ENCODE data around the gene TTC13. TPM values are rescaled to one million over a fixed set of nuclear protein-coding genes. Genes with fewer than 3 reads are reported as not detected.

The TTC13 gene
- total RNA-seq, 1 experiment from 2014 or later: 12.3 TPM

DNA sequence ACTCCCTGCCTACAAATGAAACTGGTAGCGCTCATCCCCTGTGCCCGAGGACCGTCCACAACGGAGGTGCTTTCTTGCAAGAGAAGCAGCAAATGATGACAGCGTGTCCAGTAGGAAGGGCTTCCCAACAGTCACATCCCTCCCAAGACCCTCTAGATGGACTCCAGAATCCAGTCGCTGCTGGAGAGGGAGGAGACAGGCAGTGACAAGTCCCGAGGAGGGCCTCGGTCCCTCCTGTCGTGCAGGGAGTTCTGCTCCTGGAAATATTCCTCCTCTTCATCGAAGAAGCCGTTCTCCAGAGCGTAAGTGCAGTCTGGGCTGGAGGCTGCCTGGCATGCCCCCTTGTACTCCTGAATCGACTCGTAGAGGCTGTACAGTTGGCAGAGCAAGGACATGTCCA is 41.0 kb upstream of the TTC13 start:
- Histone ChIP-seq H3K4me1 (ENCODE audit: control insufficient read depth in 1 of 2, insufficient read depth in 2 of 2, low read length in 2 of 2) (no peaks in the 10 kb centered on the region), H3K4me2 (ENCODE audit: low read length) (no peak overlapping the region), H3K27ac (ENCODE audit: low read depth, low read length) (no peak overlapping the region), H4K20me1 (ENCODE audit: insufficient read depth) (no peaks in the 10 kb centered on the region), H3K9me2 (ENCODE audit: insufficient read depth) (no peaks in the 10 kb centered on the region), H3K36me3 (ENCODE audit: control insufficient read depth in 1 of 2, insufficient read depth in 2 of 2, low read length in 2 of 2) (no peaks in the 10 kb centered on the region), H2AFZ (ENCODE audit: low read depth, low read length, poor library complexity, severe bottlenecking) (no peak overlapping the region), H3K9me3 (ENCODE audit: control insufficient read depth in 1 of 2, insufficient read depth in 1 of 2, low read depth in 1 of 2, low read length in 2 of 2) (no peaks in the 10 kb centered on the region), H3K79me2 (ENCODE audit: insufficient read depth, low read length) (no peaks in the 10 kb centered on the region), H3K4me3 (replicated peaks in 1 of 2; ENCODE audit: low read depth in 1 of 2, low read length in 2 of 2) (no peak overlapping the region), H3K9ac (ENCODE audit: low read length) (no peak overlapping the region), H3K27me3 (ENCODE audit: insufficient read depth, low read length) (no peaks in the 10 kb centered on the region)
- POLR2A ChIA-PET: no interaction called here
- RAD21 ChIA-PET (ENCODE audit: low non-redundant PET in 1 of 2, low total read pairs in 2 of 2, uncharacterized antibody in 2 of 2, unreplicated experiment in 2 of 2): no interaction called here
- no peak for TF ChIP-seq MAX (IDR thresholded peaks at IDR 0.05)
- TF ChIP-seq POLR2AphosphoS5 (IDR thresholded peaks at IDR 0.05; ENCODE audit: low read depth, low read length): no peak
- TF ChIP-seq ZNF274 (IDR thresholded peaks at IDR 0.05; ENCODE audit: low read depth, low read length): no peak
- DNase-seq (ENCODE audit: low read depth, low spot score) (no peak), ATAC-seq (no peak)
- intact Hi-C loops (cut with micrococcal nuclease): no loop called here
- BruUV-seq (replicated peaks): no TSS peak
- CTCF ChIA-PET: no interaction called here

GRCh38 chr1:231016966-231017365 is 38.3 kb upstream of the TTC13 start:
- H3K4me3 ChIP-seq (replicated peaks in 1 of 2; ENCODE audit: low read depth in 1 of 2, low read length in 2 of 2): no peak overlapping the region
- no peak overlapping the region for H3K4me2 ChIP-seq (ENCODE audit: low read length)
- H3K79me2 ChIP-seq (ENCODE audit: insufficient read depth, low read length): no peaks in the 10 kb centered on the region
- H3K36me3 ChIP-seq (ENCODE audit: control insufficient read depth in 1 of 2, insufficient read depth in 2 of 2, low read length in 2 of 2): no peaks in the 10 kb centered on the region
- H3K9ac ChIP-seq (ENCODE audit: low read length): no peak overlapping the region
- intact Hi-C loops (cut with micrococcal nuclease): no loop called here
- TF ChIP-seq EZH2phosphoT487 (IDR thresholded peaks at IDR 0.05; ENCODE audit: borderline replicate concordance) (no peak), POLR2AphosphoS5 (IDR thresholded peaks at IDR 0.05; ENCODE audit: low read depth, low read length) (no peak), EZH2 (IDR thresholded peaks at IDR 0.05) (no peak), ZNF274 (IDR thresholded peaks at IDR 0.05; ENCODE audit: low read depth, low read length) (no peak), YY1 (IDR thresholded peaks at IDR 0.05; ENCODE audit: extremely low read depth, insufficient replicate concordance, low read depth, low read length) (no peak), RAD21 (IDR thresholded peaks at IDR 0.05; ENCODE audit: low read depth) (no peak)
- H3K27ac ChIP-seq (ENCODE audit: low read depth, low read length): no peak overlapping the region
- H2AFZ ChIP-seq (ENCODE audit: low read depth, low read length, poor library complexity, severe bottlenecking): no peak overlapping the region
- ATAC-seq (no peak), DNase-seq (ENCODE audit: low read depth, low spot score) (no peak)
- no peaks in the 10 kb centered on the region for H3K9me2 ChIP-seq (ENCODE audit: insufficient read depth)
- no peaks in the 10 kb centered on the region for H3K9me3 ChIP-seq (ENCODE audit: control insufficient read depth in 1 of 2, insufficient read depth in 1 of 2, low read depth in 1 of 2, low read length in 2 of 2)
- no peaks in the 10 kb centered on the region for H3K4me1 ChIP-seq (ENCODE audit: control insufficient read depth in 1 of 2, insufficient read depth in 2 of 2, low read length in 2 of 2)
- no peaks in the 10 kb centered on the region for H3K27me3 ChIP-seq (ENCODE audit: insufficient read depth, low read length)
- no TSS peak for BruUV-seq (replicated peaks)
- POLR2A ChIA-PET: no interaction called here
- CTCF ChIA-PET: no interaction called here
- RAD21 ChIA-PET (ENCODE audit: low non-redundant PET in 1 of 2, low total read pairs in 2 of 2, uncharacterized antibody in 2 of 2, unreplicated experiment in 2 of 2): no interaction called here
- no peaks in the 10 kb centered on the region for H4K20me1 ChIP-seq (ENCODE audit: insufficient read depth)
